Neural progenitor cell (in vitro differentiated cells): Measurements from ENCODE around the gene DCTN2. TPM values are rescaled to one million over a fixed set of nuclear protein-coding genes. Genes with fewer than 3 reads are reported as not detected.

Source experiments
- DNase-seq: peaks from one replicate; pipeline ENCODE4 v3.0.0-alpha.2; 2016; ENCODE audit warnings: low spot score
- H2AFZ ChIP-seq: fragments of 200-600 bp; sonication (generic); replicated peaks from 2 replicates; pipeline ENCODE4 v1.6.1; 2016; ENCODE audit warnings: antibody characterized with exemption
- H3F3A ChIP-seq: fragments of 200-600 bp; sonication (generic); 2 replicates; pipeline ENCODE4 v1.6.1; 2016; ENCODE audit warnings: antibody characterized with exemption, low read depth
- H3K27ac ChIP-seq: fragments of 200-600 bp; sonication (generic); 2 replicates; pipeline ENCODE4 v1.5.1; 2016; ENCODE audit warnings: mild to moderate bottlenecking
- H3K27me3 ChIP-seq: fragments of 200-600 bp; sonication (generic); 2 replicates; pipeline ENCODE4 v1.6.1; 2016; ENCODE audit warnings: mild to moderate bottlenecking, moderate library complexity
- H3K36me3 ChIP-seq: fragments of 200-600 bp; sonication (generic); 2 replicates; pipeline ENCODE4 v1.5.1; 2016
- H3K4me1 ChIP-seq: fragments of 200-600 bp; sonication (generic); 2 replicates; pipeline ENCODE4 v1.6.1; 2016; ENCODE audit warnings: mixed run types
- H3K4me2 ChIP-seq: fragments of 200-600 bp; sonication (generic); 2 replicates; pipeline ENCODE4 v1.6.1; 2016
- H3K4me3 ChIP-seq: fragments of 200-600 bp; sonication (generic); 2 replicates; pipeline ENCODE4 v1.5.1; 2016
- H3K79me2 ChIP-seq: fragments of 200-600 bp; sonication (generic); 2 replicates; pipeline ENCODE4 v1.6.1; 2016; ENCODE audit warnings: low read depth
- H3K9ac ChIP-seq: fragments of 200-600 bp; sonication (generic); 2 replicates; pipeline ENCODE4 v1.6.1; 2016
- H3K9me3 ChIP-seq: fragments of 200-600 bp; sonication (generic); 2 replicates; pipeline ENCODE4 v1.5.1; 2016; ENCODE audit warnings: low read depth
- H4K20me1 ChIP-seq: fragments of 200-600 bp; sonication (generic); 2 replicates; pipeline ENCODE4 v1.6.1; 2016; ENCODE audit warnings: low read depth
- H3K27ac Mint-ChIP-seq: 3 replicates; pipeline ENCODE4 v1.8.0; 2021; ENCODE audit warnings: mixed read lengths
- H3K27me3 Mint-ChIP-seq: 2 replicates; pipeline ENCODE4 v1.8.0; 2022; ENCODE audit warnings: low read depth, mild to moderate bottlenecking, inconsistent platforms, moderate library complexity, mixed read lengths; ENCODE audit not compliant: insufficient read depth
- H3K36me3 Mint-ChIP-seq: 3 replicates; pipeline ENCODE4 v1.8.0; 2021; ENCODE audit warnings: mixed read lengths
- H3K4me1 Mint-ChIP-seq: 3 replicates; pipeline ENCODE4 v1.8.0; 2021; ENCODE audit warnings: mixed read lengths
- H3K4me3 Mint-ChIP-seq: 3 replicates; pipeline ENCODE4 v1.8.0; 2021; ENCODE audit warnings: mild to moderate bottlenecking, moderate library complexity, mixed read lengths
- H3K9me3 Mint-ChIP-seq: 3 replicates; pipeline ENCODE4 v1.8.0; 2020; ENCODE audit warnings: mixed read lengths
- CTCF ChIP-seq: fragments of 200-600 bp; sonication (generic); IDR thresholded peaks from 2 replicates; pipeline ENCODE4 v1.5.1; 2017; ENCODE audit warnings: antibody characterized with exemption, mild to moderate bottlenecking
- EZH2 ChIP-seq: fragments of 200-600 bp; sonication (generic); IDR thresholded peaks from 2 replicates; pipeline ENCODE4 v1.6.1; 2017; ENCODE audit warnings: antibody characterized with exemption, mild to moderate bottlenecking, moderate library complexity
- EZH2phosphoT487 ChIP-seq: fragments of 200-600 bp; sonication (generic); IDR thresholded peaks from 2 replicates; pipeline ENCODE4 v1.6.1; 2017; ENCODE audit warnings: antibody characterized with exemption
- total RNA-seq: library from RNA; depleted of rRNA; stranded (reverse); fragments of >200 nt; gene quantifications from 2 replicates; pipeline ENCODE4 v1.2.3, GENCODE V29; 2015; ENCODE audit warnings: low replicate concordance

Gene DCTN2
- total RNA-seq, 1 donor from 2014 or later = 147 TPM

- no peak overlapping the region for H3K27ac Mint-ChIP-seq
- no peak overlapping the region for H3K4me3 ChIP-seq
- no peaks in the 10 kb centered on the region for H3F3A ChIP-seq
- no peaks in the 10 kb centered on the region for H3K4me1 Mint-ChIP-seq
- peak overlapping the region; percentile 36 for H3K4me3 Mint-ChIP-seq
- H3K9me3 ChIP-seq = no peaks in the 10 kb centered on the region
- H3K27ac ChIP-seq = no peak overlapping the region
- H3K36me3 ChIP-seq = no peaks in the 10 kb centered on the region
- no peaks in the 10 kb centered on the region for H3K4me1 ChIP-seq
- TF ChIP-seq EZH2 (no peak), EZH2phosphoT487 (no peak), CTCF (no peak)
- H3K9me3 Mint-ChIP-seq = no peaks in the 10 kb centered on the region
- peaks cover 1% of the 10 kb centered on the region for H3K36me3 Mint-ChIP-seq
- H3K4me2 ChIP-seq = no peak overlapping the region
- H4K20me1 ChIP-seq = no peaks in the 10 kb centered on the region
- no peaks in the 10 kb centered on the region for H3K79me2 ChIP-seq
- H2AFZ ChIP-seq = no peak overlapping the region
- peaks cover 2% of the 10 kb centered on the region for H3K27me3 Mint-ChIP-seq
- no peaks in the 10 kb centered on the region for H3K27me3 ChIP-seq
- no peak for DNase-seq
- no peak overlapping the region for H3K9ac ChIP-seq
These were observed 22.9 kb upstream of the DCTN2 start for GRCh38 chr12:57569858-57570257.

GRCh38 chr12:57568838-57569237 is 21.8 kb upstream of the DCTN2 start:
- H3K9me3 Mint-ChIP-seq = no peaks in the 10 kb centered on the region
- no peak overlapping the region for H3K4me3 Mint-ChIP-seq
- no peaks in the 10 kb centered on the region for H3K4me1 Mint-ChIP-seq
- Histone ChIP-seq H3K9ac (no peak overlapping the region), H3K27ac (no peak overlapping the region), H3K4me1 (no peaks in the 10 kb centered on the region), H3K4me2 (no peak overlapping the region), H3K9me3 (no peaks in the 10 kb centered on the region), H3K36me3 (no peaks in the 10 kb centered on the region), H2AFZ (no peak overlapping the region), H3K79me2 (no peaks in the 10 kb centered on the region), H4K20me1 (no peaks in the 10 kb centered on the region), H3K4me3 (no peak overlapping the region), H3F3A (no peaks in the 10 kb centered on the region), H3K27me3 (no peaks in the 10 kb centered on the region)
- H3K27me3 Mint-ChIP-seq = peaks cover 7% of the 10 kb centered on the region
- H3K36me3 Mint-ChIP-seq = peaks cover 7% of the 10 kb centered on the region
- no peak overlapping the region for H3K27ac Mint-ChIP-seq
- DNase-seq = no peak
- TF ChIP-seq CTCF (no peak), EZH2 (no peak), EZH2phosphoT487 (no peak)

GRCh38 chr12:57564178-57564740 is 17.3 kb upstream of the DCTN2 start:
- Histone ChIP-seq H3K4me1 (no peaks in the 10 kb centered on the region), H3K27me3 (no peaks in the 10 kb centered on the region), H3F3A (no peaks in the 10 kb centered on the region), H3K4me3 (no peak overlapping the region), H3K27ac (no peak overlapping the region), H3K79me2 (peaks cover 12% of the 10 kb centered on the region), H4K20me1 (no peaks in the 10 kb centered on the region), H3K36me3 (no peaks in the 10 kb centered on the region), H2AFZ (no peak overlapping the region), H3K9ac (no peak overlapping the region), H3K9me3 (no peaks in the 10 kb centered on the region), H3K4me2 (no peak overlapping the region)
- Mint-ChIP-seq H3K9me3 (no peaks in the 10 kb centered on the region), H3K27ac (no peak overlapping the region), H3K36me3 (peaks cover 10% of the 10 kb centered on the region), H3K4me3 (no peak overlapping the region), H3K4me1 (no peaks in the 10 kb centered on the region), H3K27me3 (peaks cover 7% of the 10 kb centered on the region)
- TF ChIP-seq EZH2phosphoT487 = no peak
- TF ChIP-seq EZH2 = no peak
- TF ChIP-seq CTCF = no peak
- no peak for DNase-seq
